Activated gamma-delta T cell treated with anti-CD3 and anti-CD28 coated beads, Interleukin-2, amount 50 U/mL, for 16 hours (primary cell): ENCODE results near the gene DUSP7.

Source experiments
- DNase-seq: peaks from one replicate; pipeline ENCODE4 v3.0.0-alpha.2; 2020; ENCODE audit warnings: low read depth

The DUSP7 gene

GRCh38 chr3:52068730-52069129, 12.4 kb upstream of the DUSP7 start:
- DNase-seq = no peak

DNA sequence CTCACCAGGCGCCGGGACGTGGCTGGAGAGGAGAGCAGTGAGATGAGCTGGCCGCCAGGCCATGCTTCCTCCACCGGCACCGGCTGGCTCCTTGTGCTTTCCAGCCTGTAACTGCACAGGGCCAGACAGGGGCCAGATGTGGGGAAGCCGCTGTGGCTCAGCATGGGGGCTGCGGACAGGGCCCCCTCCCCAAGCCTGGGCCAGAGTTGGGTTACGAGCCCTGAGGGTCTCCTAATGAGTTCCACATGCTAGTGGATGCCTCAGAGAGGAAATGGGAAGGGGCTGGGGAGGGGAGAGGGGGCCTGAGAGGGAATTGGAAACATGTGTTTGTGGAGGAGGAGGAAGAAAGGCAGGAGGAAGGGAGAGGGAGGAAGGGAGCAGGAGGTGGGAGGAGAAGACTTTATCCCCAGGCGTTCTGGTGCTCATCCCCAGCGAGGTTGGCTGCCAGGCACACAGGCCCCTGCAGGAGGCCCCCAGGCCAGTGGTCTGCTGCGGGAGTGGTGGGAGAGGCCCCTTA, 11.7 kb upstream of the DUSP7 start:
- DNase-seq = no peak

DNA sequence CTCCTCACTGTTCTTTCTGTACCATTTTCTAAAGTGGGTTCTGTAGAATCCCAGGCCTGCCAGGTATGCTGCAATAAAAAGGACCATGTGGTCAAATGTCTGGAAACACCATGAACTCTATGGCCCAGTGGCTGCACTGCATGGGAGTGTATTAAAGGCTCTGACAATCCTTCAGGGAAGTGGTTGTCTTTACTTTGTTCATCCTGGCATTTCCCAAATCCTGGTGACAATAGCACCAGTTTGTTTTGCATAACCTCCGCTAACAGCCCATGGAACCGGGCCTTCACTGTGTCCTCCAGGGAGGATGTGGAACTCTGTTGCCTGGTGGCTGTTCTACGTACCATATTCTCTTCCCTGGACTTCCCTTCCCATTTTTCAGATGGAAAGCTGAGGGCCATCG, 11.2 kb upstream of the DUSP7 start:
- DNase-seq = no peak

DNA sequence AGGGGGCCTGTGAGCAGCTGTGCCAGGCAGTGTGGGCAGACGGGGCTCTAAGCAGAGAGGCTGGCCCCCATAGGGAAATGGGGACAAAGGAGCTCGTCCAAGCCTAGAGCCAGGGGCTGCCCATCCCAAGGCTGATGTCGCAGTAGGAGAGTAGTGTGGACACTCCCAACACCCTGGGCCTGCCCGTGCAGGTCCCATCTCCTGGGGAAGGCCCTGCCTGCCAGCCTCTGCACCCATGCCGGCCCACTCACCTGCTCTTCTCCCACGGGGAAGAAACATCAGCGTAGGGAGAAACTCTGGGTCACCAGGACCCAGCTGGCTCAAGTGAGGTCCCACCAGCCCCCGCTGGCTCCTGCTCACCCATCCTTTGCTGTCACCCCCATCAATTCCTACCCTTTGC, 10.7 kb upstream of the DUSP7 start:
- DNase-seq = no peak

GRCh38 chr3:52065264-52065756, 8.9 kb upstream of the DUSP7 start:
- DNase-seq = no peak

- no peak for DNase-seq
These were observed 8.2 kb upstream of the DUSP7 start for GRCh38 chr3:52064561-52064960.

GRCh38 chr3:52063026-52063723, 6.8 kb upstream of the DUSP7 start:
- no peak for DNase-seq

GRCh38 chr3:52062505-52062904, 6.1 kb upstream of the DUSP7 start:
- DNase-seq = no peak

DNA sequence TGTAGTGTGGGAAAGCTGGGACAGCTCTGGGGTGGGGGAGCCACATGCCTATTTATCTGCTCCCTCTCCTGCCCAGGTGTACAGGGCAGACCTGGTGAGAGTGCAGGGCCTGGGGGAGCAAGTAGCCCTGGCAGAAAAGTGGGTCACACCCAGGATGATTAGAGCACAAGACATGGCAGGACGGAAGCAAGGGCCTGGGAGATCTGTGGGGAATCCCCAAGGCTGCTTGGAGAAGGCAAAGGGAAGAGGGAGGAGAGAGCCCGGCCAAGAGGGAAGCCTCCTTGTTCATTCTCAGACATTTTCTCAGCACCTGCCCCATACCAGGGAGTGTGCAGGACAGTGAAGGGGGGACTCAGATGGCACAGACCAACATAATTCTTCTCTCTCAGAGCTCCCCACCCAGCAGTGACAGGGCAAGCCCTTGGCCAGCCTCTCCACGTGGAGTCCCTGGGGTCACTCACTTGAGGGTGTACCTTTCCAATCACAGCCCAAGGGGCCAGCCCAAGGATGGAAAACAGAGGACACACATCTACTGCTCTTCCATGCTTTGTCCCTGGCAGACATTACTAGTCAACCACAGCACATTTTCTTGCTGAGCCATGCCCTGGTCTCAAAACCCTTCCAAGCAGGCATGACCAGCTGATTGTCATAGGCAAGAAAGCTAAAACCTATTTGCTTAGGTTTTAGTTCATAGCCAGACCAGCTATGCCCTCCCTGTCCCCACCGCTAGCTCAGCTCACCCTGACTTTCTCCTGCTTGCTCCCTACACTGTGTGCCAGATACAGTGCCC, 4.9 kb upstream of the DUSP7 start:
- DNase-seq = no peak

DNA sequence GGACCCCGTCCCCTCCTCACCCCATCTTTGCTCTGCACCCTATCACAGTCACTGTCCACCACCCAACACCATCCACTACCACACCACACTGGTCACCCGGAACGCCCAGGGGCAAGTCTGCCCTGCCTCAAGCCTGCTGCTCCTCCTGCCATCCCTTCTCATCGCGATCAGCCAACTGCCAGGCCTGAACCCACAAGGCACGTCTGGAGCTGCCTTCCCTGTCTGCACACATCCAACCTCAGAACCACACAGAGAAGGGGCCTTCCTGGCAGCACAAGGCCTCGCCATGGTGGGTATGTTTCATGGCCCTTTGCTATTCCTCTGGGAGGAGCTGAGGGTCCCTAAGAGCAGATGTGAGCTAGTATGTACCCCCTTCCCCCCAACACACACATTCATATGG, 3.4 kb upstream of the DUSP7 start:
- no peak for DNase-seq

DNA sequence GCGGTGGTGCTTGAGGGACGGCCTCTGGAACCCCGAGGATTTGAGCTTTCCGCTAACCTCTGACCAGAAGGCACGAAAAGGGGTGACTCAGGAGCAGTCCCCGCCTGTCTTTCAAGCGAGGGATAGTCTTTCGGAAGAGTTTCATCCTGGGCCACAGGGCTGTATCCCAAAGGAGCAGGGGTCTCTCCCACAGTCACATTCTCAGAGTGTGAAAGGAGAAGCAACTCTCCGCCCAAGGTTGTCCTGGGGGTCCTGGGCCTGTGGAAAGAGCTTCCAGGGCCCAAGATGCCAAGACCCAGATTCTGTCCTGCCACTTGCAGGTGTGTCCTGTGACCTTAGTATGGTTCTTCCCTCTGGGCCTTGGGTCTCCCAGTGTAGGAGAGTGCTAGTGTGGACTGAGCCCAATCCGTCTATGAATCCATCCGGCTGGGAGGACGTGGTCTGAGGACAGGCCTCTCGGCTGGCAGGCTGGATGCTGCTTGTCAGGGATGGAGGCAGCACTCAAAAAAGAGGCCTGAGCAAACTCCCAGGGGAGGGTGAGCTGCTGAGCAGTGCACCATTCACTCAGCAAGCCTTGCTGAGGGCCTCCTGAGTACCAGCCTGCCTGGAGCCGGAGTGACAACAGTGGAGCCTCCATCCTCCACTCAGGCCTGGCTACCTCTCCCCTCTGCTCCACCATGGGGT, 1.6 kb upstream of the DUSP7 start:
- no peak for DNase-seq

- peak; percentile 99 for DNase-seq
These were observed 819 bp upstream of the DUSP7 start for GRCh38 chr3:52056968-52057811.

- peak; percentile 13 for DNase-seq
These were observed 627 bp downstream of the DUSP7 start for GRCh38 chr3:52055537-52056351.

DNA sequence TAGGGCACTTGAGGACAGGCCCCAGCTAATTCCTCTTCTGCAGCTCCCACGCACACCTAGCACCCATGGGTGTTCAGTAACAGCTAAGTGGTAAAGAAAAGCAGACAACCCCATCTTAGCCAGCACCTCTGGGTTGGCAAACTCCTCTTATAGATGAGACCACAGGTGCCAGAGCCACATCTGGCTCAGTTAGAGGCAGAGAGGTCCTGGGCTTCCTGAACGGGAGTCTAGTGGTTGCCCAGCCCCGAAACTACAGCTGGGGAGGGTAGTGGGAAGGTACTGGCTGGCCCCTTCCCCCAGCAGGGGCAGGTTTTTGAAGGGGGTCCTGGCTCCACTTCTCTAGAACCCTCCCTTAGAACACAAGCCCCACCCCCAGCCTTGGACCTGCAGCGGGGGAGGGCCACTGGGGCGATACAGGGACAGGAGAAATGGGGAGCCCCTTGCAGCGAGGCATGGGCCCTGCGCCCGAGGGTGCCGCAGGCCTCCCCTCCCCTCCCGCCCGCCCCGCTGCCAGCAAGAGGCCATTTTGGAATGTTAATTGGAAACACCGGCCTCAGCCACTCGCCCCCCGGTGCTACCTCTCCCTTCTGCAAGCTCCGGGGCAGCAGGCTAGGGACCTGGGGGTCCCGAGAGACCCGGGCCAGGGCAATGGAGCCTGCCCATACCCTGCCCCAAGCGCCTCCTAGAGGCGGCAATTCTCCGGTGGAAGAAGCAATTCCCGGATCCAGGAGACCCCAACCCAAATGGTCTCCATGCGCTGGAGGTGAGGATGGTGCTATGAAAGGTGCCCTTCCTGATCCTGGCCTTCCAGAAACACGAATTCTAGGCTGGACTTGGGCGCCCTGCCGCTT, 1.5 kb downstream of the DUSP7 start:
- DNase-seq = no peak

DNA sequence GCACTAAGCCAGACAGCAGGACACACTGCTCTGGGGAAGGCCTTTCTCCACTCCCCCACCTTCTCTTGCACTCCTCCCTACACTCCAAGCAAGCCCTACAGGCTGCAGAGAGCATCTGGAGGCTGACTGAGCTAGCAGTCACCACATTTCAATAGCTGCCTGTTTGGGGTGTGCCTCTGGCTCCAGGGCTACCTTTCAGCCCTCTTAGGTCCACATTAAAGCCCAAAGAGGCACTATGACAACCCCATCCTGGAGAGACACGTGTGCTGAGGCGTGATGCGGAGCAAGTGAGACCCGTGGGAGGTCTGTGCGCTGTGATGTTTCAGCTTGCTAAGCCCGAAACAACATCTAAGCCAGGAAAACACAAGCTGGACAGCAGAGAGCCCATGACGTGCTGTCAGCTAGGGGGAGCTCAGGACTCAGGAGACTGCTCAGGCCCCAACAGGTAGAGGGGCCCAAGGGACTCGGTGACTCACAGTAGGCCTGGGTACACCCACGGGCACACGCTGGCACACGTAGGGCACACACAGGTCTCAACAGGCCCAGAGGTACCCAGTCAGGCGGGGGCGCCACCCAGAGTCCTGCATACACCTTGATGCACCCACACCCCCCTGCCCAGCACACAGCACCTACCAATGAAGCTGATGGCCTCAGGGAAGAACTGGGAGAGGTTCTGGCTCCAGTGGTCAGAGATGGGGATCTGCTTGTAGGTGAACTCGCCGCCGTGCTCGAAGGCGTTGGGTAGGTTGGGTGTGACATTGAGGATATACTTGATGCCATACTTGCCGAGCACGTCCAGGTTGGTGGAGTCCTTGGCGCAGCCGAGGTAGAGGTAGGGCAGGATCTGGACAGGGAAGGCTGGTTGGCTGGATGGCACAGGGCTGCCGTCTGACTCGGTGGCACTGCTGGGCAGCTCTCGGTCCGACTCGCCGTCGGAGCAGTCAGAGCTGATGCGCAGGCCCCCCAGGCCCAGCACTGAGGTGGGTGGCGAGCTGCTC, 2.8 kb downstream of the DUSP7 start:
- DNase-seq = peak; percentile 14

- peak; percentile 10 for DNase-seq
These were observed 3.5 kb downstream of the DUSP7 start for GRCh38 chr3:52052831-52053306.

- DNase-seq = no peak
These were observed 4.9 kb downstream of the DUSP7 start for GRCh38 chr3:52051444-52051843.

DNA sequence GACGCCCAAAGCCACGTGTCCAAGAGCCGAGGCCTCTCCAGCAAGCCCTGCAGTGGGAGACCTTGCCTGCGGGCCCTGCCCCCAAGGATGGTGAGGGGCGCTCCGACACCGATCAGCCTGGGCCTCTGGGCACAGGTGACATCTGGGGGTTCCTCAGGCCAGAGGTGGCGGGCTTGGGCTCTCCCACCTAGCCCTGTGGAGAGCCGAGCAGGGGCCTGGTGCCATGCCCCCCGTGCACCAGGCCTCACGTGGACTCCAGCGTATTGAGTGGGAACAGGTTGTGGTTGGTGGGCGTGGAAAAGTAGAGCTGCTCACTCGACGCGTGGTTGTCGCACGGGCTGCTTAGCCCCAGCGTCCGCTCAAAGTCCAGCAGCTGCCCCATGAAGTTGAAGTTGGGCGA, 5.8 kb downstream of the DUSP7 start:
- no peak for DNase-seq

DNA sequence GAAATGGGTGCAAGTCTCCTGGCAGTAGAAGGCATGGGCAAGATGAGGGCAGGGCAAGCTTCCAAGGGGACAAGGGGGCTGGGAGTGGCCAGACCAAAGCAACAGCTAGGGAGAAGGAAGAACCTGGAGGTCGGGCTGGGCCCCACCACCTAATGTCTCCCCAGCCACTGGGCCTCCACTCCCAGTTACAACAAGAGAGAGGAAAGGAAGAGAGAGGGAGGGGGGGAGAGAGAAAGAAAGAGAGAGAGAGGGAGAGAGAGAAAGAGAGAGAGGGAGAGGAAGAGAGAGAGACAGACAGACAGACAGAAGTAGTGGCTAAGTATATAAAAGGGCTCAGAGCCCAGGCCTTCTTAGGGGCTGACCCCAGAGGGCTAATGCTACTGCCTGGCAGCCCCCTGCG, 6.9 kb downstream of the DUSP7 start:
- DNase-seq = no peak
